Epithelial cell of proximal tubule (primary cell): ENCODE results near the gene CXCR5. TPM values are rescaled to one million over a fixed set of nuclear protein-coding genes. Genes with fewer than 3 reads are reported as not detected.

Experiments used
- DNase-seq: peaks from one replicate; pipeline ENCODE4 v3.0.0-alpha.2; 2011; ENCODE audit warnings: low read depth
- H3K4me3 ChIP-seq: 2 replicates; pipeline ENCODE4 v1.5.1; 2011; ENCODE audit warnings: low read depth, mild to moderate bottlenecking, low read length
- total RNA-seq: library from RNA; depleted of rRNA; stranded (reverse); fragments of >200 nt; gene quantifications from 2 replicates; pipeline ENCODE4 v1.2.3, GENCODE V29; 2015
- TF ChIP-seq, protein P1 (sequence below): conservative IDR thresholded peaks from 2 replicates; pipeline ENCODE4 v1.5.1; 2012; ENCODE audit warnings: low read depth, mild to moderate bottlenecking, low read length

CXCR5 gene
- total RNA-seq, 1 donor from 2014 or later = not detected

DNA sequence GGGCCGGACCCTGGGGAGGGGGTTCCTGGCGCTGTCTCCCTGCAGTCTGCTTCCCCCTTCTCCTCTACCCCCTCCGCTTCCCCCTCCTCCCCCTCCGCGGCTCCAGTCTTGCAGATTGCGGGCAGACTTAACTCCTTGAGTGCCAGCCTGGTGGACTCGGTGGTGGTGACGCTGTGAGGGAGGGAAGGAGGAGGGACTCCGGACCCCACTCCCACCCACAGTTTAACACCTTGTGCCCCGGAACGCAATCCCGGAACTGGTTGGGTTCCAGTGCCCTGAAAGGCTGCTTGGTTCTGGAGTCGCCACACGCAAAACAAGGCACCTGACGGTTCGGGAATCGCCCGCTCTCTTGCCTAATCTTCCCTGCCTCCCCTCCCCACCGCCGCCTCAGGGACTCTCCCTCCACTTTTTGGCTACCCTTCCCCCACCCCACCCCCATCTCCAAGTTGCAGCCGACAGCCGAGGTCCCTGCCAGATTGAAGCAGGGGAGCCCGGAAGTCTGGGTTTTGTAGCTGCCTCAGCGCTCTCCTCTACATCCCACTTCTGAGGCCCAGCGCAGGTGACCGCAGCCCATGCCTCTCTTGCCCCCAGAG, 45.9 kb downstream of the CXCR5 start:
- TF ChIP-seq, protein P1, sequence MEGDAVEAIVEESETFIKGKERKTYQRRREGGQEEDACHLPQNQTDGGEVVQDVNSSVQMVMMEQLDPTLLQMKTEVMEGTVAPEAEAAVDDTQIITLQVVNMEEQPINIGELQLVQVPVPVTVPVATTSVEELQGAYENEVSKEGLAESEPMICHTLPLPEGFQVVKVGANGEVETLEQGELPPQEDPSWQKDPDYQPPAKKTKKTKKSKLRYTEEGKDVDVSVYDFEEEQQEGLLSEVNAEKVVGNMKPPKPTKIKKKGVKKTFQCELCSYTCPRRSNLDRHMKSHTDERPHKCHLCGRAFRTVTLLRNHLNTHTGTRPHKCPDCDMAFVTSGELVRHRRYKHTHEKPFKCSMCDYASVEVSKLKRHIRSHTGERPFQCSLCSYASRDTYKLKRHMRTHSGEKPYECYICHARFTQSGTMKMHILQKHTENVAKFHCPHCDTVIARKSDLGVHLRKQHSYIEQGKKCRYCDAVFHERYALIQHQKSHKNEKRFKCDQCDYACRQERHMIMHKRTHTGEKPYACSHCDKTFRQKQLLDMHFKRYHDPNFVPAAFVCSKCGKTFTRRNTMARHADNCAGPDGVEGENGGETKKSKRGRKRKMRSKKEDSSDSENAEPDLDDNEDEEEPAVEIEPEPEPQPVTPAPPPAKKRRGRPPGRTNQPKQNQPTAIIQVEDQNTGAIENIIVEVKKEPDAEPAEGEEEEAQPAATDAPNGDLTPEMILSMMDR = no peak
- no peak for DNase-seq
- peak overlapping the region; percentile 63 for H3K4me3 ChIP-seq

DNA sequence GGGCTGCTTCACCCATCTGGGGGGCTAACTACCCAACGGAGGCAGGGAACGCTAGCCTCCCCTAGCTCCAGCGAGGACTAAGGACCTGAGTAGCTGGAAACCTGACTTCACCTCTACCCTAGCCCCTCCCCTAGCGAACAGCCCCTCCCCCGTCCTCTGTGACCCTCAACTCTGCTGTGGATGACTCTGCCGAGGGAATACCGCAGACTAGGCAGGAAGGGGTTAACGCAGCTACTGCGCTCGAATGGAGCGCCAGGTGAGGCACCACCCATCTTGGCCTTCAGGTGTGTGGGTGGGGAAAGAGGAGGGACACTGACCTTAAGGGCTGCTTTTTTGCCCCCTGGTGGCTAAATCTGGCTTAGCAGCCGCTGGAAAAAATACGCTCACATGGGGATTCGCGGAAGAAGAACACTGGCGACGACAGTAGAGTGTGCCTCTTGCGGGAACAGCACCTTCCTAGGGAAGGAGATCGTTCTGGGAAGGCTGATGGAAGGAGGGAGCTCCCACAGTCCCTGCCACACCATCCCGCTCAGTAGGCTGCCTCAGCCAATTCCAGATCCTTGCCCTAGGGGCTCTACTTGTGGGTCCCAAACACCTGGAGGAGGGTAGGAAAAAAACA, 46.5 kb downstream of the CXCR5 start:
- TF ChIP-seq, protein P1 = peak; percentile 90
- H3K4me3 ChIP-seq = peak overlapping the region; percentile 63
- DNase-seq = no peak

DNA sequence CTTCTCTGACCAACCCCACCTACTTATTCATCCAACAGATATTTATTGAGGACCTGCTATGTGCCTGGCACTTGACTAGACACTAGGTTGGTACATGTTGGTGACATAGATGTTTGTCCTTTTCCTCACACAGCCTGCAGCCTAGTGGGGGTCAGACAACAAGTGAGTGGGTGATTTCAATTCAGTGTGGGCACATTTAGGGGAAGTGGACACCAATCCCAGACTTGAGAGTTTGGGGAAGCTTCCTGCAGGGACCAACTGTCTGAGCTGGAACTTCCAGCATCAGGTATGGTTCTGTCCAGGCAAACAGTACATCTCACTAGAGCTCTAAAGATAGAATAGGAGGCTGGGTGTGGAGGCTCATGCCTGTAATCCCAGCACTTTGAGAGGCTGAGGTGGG, 47.9 kb downstream of the CXCR5 start:
- TF ChIP-seq, protein P1 = no peak
- H3K4me3 ChIP-seq = no peak overlapping the region
- DNase-seq = no peak

DNA sequence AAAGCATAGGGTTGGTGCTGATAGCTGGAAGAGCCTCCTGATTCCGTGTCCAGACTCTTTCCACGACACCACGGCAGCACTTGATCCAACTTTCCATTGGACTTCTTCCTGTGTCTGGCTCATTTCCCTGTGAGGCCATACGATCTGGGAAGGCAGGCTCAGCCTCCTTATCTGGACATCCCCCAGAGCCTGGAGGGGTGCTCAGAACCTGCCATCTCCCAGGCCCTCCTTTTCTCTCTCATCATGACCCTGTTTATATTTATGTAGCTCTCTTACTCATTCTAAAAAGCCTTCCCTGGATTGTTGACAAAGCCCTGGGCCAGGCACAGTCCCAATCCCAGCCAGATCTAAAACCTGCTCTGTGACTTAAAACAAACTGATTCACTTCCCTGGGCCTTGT, 49.8 kb downstream of the CXCR5 start:
- TF ChIP-seq, protein P1 = no peak
- no peak overlapping the region for H3K4me3 ChIP-seq
- no peak for DNase-seq

DNA sequence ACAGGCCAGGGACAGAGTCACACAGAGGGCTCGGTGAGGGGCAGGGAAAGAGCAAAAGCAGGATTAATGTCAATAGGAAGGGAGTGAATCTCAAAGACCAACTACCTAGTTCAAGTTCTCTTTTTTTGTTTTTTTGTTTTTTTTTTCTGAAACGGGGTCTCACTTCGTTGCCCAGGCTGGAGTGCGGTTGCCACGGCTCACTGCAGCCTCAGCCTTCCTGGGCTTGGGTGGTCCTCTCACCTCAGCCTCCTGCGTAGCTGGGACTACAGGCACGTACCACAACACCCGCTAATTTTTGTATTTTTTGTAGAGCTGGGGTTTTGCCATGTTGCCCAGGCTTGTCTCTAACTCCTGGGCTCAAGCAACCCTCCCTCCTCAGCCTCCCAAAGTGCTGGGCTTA, 51.7 kb downstream of the CXCR5 start:
- no peak for DNase-seq
- H3K4me3 ChIP-seq = no peak overlapping the region
- TF ChIP-seq, protein P1 = no peak

DNA sequence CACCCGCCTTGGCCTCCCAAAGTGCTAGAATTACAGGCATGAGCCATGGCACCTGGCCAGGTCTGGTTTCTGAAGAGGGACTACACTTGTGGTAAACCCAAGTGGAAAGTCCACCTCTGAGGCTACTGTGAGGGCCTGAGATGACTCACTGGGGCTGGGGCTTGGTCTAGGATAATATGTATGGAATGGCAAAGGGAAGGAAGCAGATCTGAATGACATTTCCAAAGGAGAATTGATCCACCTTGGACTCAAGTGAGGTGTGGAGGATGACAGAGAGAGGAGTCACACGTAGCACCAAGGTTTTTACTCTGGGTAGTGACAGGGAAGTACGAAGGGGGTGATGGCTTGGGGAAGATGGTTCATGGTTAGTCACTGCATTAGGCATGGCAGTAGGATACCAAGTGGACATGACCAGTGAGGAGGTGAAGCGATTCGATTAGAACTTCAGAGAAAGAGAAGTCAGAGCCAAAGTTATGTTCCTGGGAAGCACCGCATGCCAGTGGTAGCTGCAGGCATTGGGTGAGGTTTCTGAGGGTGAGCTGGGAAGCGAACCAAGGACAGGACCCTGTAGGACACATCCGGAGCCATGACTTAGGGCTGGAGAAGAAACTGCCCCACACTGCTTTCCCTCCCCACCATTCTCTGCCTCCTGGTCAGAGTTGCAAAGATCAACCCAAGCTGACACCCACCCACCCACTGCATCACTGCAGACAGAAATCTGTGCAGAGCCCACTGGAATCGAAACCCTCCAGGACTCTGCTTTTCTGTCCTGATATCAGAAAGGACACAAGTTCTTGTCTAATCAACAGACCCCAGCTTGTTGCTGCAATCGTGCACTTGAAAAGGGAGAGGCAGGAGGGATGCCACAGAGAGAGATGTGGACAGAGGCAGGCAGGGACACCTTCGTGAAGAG, 55.1 kb downstream of the CXCR5 start:
- H3K4me3 ChIP-seq = no peak overlapping the region
- DNase-seq = peak; percentile 71
- TF ChIP-seq, protein P1 = no peak
